Embryonic facial prominence (tissue), 1 donor: ENCODE results near the gene C20orf141.

Experiments
- DNase-seq: peaks from one replicate; pipeline ENCODE4 v3.0.0-alpha.2; 2016; ENCODE audit errors: extremely low spot score

The C20orf141 gene

DNA sequence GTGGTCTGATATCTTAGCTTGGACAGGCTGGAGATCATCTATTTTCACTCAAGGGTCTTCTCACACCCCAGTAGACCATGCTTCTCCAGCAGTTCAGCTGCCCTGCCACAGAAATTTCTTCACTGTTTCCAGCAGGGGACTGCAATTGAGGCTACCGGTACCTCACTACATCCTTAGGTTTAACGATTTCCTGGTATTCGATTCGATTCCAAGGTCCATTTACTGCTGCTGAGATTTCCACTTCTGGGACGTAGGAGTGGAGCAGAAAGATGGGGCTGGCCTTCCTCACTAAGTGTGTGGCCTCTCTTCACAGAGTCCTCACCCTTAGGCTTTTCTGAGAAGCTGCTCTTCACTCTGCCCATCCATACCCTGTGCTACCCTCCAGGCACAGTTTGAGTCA lies 31.9 kb downstream of the C20orf141 start:
- no peak for DNase-seq

DNA sequence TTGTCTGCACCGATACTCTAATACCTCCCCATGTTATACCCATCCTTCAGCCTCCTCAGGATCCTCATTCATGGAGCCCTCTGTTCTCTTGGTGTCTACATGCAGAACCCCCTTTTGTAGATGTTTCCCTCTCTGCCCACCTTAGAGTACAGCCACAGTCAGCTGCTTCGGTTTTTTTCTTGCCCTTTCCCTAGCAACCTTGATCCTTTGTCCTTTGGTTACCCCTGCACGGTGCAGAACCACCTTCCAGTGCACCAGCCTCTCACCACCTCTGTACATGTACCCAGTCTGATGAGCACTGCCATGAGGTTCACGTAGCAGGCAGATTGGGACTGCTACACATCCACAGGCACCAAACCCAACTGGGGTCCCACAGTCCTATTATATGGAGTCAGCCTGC lies 33.0 kb downstream of the C20orf141 start:
- DNase-seq: no peak

DNA sequence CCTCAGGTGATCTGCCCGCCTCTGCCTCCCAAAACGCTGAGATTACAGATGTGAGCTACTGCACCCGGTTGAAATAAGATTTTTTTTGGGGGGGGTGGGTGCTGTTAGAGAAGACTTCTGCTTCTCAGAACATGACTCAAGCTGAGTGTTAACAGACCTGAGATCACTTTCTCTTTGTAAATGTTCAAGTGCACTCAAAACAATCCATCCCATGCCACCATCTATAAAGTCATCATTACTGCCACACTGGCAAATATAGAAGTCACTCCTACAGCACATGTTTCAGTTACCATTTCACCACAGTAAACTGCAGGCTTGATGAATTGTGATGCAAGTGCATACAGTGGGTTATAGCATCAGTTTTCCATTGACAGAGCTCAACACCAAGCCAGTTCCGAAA lies 34.7 kb downstream of the C20orf141 start:
- no peak for DNase-seq

DNA sequence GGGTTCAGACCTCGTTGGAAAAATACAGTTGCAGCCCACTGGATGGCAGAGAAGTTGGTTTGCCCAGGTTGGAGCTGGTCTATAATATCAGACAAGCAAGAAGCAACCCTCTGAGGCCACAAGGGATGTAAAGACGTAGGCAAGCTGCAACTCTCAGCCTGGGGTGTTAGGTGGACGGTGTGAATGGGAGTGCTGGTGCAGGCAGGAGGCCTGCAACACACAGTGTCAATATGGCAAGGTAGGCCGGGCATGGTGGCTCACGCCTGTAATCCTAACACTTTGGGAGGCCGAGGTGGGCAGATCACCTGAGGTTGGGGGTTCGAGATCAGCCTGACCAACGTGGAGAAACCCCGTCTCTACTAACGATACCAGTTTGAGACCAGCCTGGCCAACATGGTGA lies 36.3 kb downstream of the C20orf141 start:
- no peak for DNase-seq

DNA sequence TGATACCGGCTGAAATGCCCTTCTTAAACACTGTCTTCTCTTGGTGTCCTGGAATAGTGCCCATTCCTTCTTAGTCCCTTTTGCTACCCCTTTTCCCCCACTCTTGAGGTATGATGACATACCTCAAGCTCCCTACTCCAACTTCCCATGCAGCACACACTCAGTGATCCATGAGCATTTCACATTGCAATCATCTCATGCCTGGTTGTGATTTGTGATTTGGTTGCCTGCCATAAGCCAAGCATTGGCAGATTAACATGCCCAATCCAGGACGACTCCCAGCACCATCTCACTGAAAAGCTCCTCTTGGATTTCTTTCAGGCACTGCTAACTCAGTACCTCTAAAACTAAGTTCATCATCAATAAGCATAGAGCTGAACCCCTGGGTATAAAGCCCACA lies 43.8 kb downstream of the C20orf141 start:
- no peak for DNase-seq

DNA sequence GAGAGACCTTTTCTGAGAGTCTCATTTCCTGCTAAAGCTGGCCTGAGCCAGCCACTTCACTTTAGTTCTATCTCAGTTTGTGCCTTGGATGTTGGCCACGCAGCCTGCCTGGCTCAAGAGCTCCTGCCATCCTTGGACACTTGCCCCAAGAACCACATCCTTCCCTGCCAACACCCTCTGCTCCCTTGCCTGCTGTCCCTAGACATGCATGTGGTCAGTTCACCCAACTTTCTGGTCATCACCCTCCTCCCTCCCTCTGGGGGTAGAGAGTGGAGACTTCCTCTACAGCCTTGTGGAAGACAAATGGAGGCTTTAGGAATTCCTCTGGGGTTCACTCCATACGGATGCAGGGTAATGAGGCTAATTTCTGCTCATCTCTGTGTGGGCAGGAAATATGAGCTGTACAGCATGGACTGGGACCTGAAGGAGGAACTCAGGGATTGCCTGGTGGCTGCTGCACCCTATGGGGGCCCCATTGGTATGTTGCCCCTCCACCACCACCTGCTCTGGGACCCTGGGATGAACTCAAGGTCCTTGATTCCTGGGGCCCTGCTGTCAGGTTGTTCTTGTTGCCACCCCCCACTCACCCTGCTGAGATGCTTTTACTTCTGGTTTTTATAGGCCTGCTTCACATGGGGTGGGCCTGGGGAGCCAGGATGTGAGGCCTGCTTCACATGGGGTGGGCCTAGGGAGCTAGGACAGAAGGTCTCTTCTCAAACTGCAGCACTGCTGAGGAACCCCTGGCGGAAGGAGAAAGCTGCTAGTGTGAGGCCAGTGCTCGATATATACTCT lies 44.7 kb downstream of the C20orf141 start:
- DNase-seq: no peak

DNA sequence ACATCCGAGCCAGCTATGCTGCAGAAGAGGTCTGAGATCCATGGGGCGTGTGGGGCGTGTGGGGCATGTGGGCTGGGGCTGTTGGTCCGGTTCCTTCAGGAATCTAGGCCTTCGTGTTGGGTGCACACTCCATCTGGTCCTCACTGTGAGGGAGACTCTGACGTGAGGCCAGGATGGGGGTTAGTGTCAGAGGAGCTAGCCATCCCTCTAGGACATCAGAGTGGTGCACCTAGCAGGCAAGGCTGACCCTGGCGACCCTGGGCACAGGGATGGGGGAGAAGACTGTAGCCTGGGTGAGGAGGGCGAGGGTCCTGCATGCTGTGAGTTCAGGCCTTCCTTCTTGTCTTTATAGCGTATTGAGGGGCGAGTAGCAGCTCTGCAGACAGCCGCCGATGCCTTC lies 49.8 kb downstream of the C20orf141 start:
- no peak for DNase-seq

DNA sequence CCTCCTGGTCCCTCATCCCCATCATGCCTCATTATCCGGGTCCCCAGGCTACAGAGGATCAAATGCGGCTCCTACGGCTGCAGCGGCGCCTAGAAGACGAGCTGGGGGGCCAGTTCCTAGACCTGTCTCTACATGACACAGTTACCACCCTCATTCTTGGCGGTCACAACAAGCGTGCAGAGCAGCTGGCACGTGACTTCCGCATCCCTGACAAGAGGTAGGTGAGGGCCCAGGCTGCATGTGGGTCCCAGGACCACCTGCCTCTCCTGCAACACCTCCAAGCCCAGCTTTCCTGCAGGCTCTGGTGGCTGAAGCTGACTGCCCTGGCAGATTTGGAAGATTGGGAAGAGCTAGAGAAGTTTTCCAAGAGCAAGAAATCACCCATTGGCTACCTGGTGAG lies 50.3 kb downstream of the C20orf141 start:
- DNase-seq: no peak
